SU-DHL-6 (cell line): ENCODE measurements around the gene RPIA.

ENCODE experiments used
- CTCF ChIP-seq: fragments of 200-600 bp; sonication (generic); IDR thresholded peaks from one replicate; pipeline ENCODE4 v1.5.1; 2017; ENCODE audit warnings: antibody characterized with exemption, mild to moderate bottlenecking, low read length, moderate library complexity; ENCODE audit not compliant: insufficient read depth, poor library complexity, severe bottlenecking
- EZH2phosphoT487 ChIP-seq: fragments of 200-600 bp; sonication (generic), shearing (Covaris generic); conservative IDR thresholded peaks from 2 replicates; pipeline ENCODE4 v1.6.1; 2018; ENCODE audit warnings: mild to moderate bottlenecking, antibody characterized with exemption, low read length, moderate library complexity, mixed read lengths

DNA sequence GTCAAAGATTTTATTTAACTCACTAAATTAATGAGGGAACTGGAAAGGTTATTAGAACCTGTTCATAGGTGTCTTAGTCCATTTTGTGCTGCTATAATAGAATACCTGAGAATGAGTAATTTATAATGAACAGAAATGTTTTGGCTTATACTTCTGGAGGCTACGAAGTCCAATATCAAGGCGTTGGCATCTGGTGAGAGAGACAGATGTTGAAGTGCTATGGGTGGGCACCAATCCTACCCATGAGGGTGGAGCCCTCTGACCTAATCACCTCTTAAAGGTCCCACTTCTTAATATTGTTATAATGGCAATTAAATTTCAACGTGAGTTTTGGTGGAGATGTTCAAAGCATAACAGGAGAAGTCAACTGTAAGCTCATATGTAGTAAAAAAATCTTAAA lies 5.1 kb downstream of the RPIA start:
- TF ChIP-seq CTCF, result no peak
- TF ChIP-seq EZH2phosphoT487, result no peak
